HG02763 (cell line): ENCODE measurements around the gene CSNK2B.
A peak's percentile ranks its signal among the peaks of the same experiment; 100 is the strongest.

Experiments used
- ATAC-seq: cut with Tn5 transposase; IDR thresholded peaks from one replicate; pipeline ENCODE4 v1.9.1; 2021; ENCODE audit warnings: mild to moderate bottlenecking, moderate library complexity; ENCODE audit not compliant: unreplicated experiment

The CSNK2B gene

GRCh38 chr6:31660381-31661261, 5.3 kb upstream of the CSNK2B start, which contains the start of gene C6orf47:
Gene C6orf47, minus strand, starts transcription at chr6:31660778. Its CDS starts 831 bp downstream, at chr6:31659947.
- peak; percentile 46 for ATAC-seq

GRCh38 chr6:31661262-31662123, 4.4 kb upstream of the CSNK2B start:
- no peak for ATAC-seq

GRCh38 chr6:31662124-31662723, 3.7 kb upstream of the CSNK2B start:
- ATAC-seq: no peak

GRCh38 chr6:31663126-31663960, 2.5 kb upstream of the CSNK2B start:
- no peak for ATAC-seq

GRCh38 chr6:31663961-31664789, 1.7 kb upstream of the CSNK2B start:
- no peak for ATAC-seq

- peak; percentile 1 for ATAC-seq
Measured at GRCh38 chr6:31664790-31665500, 935 bp upstream of the CSNK2B start, which contains the start of gene GPANK1. Gene GPANK1, minus strand, starts transcription at chr6:31664997. Its CDS starts 519 bp downstream, at chr6:31664478.

- ATAC-seq: no peak
Measured at GRCh38 chr6:31666337-31666965, 571 bp downstream of the CSNK2B start.

GRCh38 chr6:31669676-31670075, 3.8 kb downstream of the CSNK2B start, which contains the start of gene LY6G5B:
Gene LY6G5B, plus strand, starts transcription at chr6:31669976. Its CDS starts 975 bp downstream, at chr6:31670951.
- ATAC-seq: no peak

- no peak for ATAC-seq
Measured at GRCh38 chr6:31676322-31676903, 10.5 kb downstream of the CSNK2B start.

- ATAC-seq: no peak
Measured at GRCh38 chr6:31676904-31677303, 11.0 kb downstream of the CSNK2B start.

- ATAC-seq: no peak
Measured at GRCh38 chr6:31677955-31678354, 12.1 kb downstream of the CSNK2B start.

GRCh38 chr6:31680226-31681134, 14.6 kb downstream of the CSNK2B start, which contains the start of gene LY6G5C:
Gene LY6G5C, minus strand, starts transcription at chr6:31681067. Its CDS starts 694 bp downstream, at chr6:31680373.
- ATAC-seq: no peak

GRCh38 chr6:31681135-31681671, 15.3 kb downstream of the CSNK2B start:
- no peak for ATAC-seq

GRCh38 chr6:31683591-31683990, 17.7 kb downstream of the CSNK2B start:
- no peak for ATAC-seq

- ATAC-seq: no peak
Measured at GRCh38 chr6:31686483-31686882, 20.6 kb downstream of the CSNK2B start.

- ATAC-seq: no peak
Measured at GRCh38 chr6:31687321-31687720, 21.4 kb downstream of the CSNK2B start.
